SW 1271 (cell line): ENCODE measurements around the gene LEO1.
"Not testable (repeated sequence)": the region's sequence is repeated elsewhere in the genome, so short reads cannot be mapped to it uniquely, and the experiment has no call there.

Source experiments
- DNase-seq, 2 experiments: peaks; one replicate each; lab custom pipeline; 2025; lab: John Stamatoyannopoulos, UW

LEO1 gene

DNA sequence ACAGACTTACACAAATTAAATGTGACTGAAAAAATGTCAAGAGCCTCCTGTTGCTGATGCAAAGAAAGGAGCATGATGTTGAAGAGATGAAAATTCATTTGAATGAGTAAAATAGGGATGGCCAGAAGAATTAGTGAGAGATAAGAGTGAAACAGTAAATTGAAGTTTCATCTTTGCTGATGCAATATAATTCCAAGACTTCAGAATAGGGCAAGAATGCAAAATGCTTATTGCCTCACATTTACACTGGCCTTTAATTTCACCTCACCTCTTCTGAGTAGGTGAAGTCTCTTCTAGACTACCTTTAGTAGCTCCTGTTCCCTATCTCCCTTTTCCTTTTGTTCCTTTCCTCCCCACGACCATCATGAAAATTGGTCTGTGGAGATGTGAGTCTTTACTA is 32.1 kb upstream of the LEO1 start:
- no peak for DNase-seq

DNA sequence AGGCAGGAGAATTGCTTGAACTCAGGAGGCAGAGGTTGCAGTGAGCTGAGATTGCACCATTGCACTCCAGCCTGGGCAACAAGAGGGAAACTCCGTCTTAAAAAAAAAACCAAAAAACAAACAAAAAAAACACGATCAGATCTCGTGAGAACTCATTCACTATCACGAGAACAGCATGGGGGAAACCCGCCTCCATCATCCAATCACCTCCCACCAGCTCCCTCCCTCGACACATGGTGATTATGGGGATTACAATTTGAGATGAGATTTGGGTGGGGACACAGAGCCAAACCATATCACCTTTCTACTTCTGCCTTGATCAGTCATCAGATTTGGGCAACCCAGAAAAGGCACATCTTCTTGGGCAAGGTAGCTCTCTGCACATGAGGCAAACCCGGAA is 31.5 kb upstream of the LEO1 start:
- DNase-seq = not testable (repeated sequence)

DNA sequence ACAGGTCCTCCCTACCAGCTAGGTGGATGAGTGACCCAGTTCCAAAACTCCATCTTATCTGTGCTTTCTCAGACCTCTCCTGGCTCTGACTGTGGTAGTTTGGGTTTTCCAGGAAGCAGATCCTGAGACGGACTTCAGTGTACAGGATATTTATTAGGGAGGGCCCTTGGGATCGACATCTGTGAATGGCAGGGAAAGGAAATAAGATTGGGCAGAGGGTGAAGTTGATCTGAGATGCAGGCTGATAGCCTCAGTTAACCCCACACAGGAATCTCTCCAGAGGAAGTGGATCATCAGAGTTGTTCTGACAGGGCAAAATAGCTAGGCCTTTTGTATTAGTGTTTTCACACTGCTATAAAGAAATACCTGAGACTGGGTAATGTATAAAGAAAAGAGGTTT is 30.8 kb upstream of the LEO1 start:
- no peak for DNase-seq

DNA sequence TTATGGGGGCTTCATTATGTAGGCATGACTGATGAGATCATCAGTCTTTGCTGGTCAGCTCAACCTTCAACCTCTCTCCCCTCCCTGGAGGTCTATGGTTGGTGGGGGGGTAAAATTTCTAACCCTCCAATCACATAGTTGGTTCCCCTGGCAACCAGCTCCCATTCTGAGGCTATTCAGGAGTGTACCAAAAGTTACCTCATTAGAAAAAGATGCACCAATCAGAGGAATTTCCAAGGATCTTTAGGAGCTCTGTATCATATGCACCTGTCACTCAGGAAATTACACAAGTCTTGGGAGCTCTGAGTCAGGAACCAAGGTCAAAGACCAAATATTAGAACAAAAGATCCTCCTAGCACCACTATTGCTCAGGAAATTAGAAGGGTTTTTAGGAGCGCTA is 21.4 kb upstream of the LEO1 start:
- no peak for DNase-seq

DNA sequence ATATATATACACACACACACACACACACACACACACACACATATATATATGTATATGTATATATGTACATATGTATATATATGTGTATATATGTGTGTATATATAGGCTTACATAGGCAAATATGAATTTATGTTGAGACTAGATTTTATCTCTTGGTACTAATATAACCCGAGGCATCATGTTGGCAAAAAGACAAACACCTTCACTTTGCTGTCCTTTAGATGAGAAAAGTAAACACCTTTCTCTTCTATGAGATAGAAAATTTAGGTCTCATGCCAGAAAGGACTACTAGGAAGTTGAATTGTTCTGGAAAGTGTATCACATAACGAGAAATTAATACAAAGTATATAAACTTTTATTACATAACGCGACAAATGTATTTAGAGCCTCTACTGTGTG is 19.6 kb upstream of the LEO1 start:
- no peak for DNase-seq

DNA sequence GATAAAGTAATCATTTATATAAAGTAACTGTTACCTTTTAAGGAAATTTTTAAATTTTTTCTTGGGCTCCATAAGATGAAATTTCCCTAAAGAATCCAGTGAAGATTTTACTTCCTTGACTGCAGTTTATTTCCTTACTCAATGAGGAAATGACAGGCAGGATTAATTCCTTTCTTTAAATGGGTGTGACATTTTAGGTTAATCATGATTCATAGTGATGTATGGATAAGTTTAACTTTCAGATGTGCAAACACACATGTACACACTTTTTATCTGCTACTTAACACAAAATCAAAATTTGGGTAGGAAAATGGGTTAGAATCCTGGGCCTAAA is 11.2 kb upstream of the LEO1 start:
- DNase-seq = no peak

DNA sequence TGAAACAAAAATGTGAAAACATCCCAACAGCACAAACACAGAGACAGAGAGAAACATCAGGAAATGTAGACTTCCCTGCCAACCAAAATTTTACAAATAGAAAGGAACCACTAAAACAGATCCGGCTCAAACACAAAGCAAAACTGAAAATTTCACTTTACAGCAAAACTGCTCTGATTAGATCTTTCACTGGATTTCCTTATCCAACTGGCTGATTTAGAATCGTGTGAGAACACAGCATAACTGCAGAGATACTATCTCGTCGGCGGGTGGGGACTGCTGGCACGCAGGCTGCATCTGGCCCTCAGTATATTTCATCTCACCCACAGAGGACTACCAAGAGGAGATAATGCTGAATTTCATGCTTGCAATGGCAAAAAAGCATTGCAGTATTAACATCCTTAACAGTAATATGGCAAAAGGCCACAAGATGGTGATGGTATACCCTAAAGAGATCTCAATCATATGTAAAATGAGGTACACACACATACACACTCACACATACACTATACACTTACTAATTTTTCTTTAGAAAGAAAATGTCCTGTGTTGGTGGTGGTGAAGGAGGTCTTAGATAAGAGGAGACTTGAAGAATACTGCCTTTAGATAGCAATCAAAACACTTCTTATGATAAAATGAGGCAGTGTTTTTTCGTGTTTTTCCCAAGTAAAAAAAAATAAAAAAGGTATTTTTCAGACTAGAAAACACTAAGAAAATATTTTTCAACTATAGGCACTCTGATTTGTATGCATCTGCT is 10.6 kb upstream of the LEO1 start:
- peak; percentile 7 to 67 for DNase-seq

DNA sequence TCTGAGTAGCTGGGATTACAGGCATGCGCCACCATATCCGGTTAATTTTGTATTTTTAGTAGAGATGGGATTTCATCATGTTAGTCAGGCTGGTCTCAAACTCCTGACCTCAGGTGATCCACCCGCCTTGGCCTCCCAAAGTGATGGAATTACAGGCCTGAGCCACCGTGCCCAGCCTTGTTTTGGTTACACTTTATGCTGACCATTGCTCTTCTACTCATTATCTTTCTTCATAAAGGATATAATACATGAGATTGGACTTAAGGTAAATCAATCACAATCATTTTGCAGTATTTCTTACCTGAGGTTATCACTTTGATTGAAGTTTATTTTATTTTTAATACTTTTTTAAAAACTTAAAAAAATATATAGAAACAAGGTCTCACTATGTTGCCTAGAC is 2.2 kb upstream of the LEO1 start:
- DNase-seq = no peak

DNA sequence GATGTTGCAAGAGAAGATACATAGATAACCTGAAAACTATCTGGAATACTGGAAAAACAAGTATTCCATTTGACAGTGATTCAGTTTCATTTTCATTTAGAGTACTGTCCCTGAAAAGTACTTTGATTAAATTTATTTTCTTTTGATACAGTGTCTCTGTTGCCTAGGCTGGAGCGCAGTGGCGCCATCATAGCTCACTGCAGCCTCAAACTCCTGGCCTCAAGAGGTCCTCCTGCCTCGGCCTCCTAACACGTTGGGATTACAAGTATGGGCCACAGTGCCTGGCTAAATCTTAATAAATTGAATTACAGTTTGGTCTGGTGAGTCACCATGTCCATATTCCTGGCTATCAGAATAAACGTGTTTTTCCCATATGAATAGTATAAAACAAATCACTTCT is 1.6 kb upstream of the LEO1 start:
- DNase-seq = no peak

DNA sequence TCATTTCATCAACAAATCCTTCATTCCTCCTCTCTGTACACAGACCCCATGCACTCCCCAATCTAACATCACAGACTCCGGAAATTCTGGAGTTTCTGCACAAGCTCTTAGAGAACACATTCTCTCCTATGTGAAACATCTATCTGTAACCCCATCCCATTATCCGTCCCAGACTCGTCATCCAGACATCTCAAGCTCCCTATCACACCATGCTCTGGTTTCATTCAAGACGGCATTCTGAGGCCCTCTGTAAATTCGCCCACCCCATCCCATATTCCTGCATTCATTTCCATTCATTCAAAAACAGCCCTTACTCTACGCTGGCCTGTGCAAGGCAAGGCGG is 575 bp downstream of the LEO1 start:
- DNase-seq = no peak

DNA sequence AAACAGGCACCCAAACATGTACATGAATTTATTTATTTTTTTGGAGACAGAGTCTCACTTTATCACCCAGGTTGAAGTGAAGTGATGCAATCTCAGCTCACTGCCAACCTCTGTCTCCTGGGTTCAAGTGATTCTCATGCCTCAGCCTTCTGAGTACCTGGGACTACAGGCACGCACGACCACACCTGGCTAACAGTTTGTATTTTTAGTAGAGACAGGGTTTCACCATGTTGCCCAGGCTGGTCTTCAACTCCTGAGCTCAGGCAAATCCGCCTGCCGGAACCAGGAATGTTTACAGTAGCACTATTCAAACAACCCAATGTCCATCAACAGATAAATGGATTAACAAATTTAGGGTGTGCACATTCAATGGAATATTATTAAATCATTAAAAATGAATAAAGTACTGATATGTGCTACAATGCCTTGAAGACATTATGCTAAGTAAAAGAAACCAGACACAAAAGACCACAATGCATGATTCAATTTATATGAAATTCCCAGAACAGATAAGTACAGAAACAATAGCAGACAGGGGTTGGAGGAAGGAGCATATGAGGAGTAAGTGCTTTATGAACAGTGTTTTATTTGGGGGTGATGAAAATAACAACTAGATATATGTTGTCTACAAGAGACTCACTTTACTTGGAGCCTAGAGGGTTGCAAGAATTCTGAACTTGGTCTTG is 1.3 kb downstream of the LEO1 start:
- no peak for DNase-seq

DNA sequence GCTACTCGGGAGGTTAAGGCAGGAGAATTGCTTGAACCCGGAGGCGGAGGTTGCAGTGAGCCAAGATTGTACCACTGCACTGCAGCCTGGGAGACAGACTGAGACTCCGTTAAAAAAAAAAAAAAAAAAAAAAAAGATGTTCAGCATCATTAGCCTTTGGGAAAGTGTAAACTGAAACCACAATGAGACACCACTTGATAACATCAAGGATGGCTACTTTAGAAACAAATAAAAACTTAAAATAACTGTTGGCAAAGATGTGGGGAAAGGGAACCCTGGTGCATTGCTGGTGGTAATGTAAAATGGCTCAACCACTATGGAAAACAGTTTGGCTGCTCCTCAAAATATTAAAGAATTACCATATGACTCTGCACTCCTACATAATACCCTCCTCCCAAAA is 1.9 kb downstream of the LEO1 start:
- no peak for DNase-seq

DNA sequence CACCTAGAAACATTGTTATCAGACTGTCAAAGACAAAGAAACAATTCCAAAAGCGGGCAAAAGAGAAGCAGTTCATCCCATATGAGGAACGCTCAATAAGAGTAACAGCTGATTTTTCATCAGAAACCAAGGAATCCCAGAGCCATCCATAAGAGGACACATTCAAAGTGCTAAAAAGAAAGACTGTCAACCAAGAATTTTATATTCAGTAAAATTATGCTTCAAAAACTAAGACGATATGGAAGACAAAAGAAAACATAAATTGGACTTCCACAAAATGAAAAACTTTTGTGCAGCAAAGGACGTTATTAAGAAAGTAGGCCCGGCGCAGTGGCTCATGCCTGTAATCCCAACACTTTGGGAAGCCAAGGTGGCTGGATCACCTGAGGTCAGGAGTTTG is 4.0 kb downstream of the LEO1 start:
- no peak for DNase-seq

DNA sequence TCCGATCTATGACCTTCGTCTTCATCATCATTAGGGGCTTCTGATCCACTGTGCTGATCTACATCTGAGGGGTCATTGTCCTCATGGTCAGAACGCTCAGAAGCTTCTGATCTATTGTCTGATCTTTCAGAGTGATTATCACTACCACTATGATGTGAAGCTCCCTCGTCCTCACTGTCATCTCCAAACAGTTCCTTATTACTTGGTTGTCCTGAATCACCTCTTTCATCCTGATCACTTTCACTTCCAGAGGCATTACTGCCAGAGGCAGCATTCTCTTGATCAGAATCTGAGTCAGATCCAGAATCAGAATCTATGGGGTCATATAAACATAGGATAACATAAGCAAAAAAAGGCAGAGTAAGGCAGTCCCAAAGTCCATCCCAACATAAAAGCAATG is 5.4 kb downstream of the LEO1 start:
- no peak for DNase-seq

DNA sequence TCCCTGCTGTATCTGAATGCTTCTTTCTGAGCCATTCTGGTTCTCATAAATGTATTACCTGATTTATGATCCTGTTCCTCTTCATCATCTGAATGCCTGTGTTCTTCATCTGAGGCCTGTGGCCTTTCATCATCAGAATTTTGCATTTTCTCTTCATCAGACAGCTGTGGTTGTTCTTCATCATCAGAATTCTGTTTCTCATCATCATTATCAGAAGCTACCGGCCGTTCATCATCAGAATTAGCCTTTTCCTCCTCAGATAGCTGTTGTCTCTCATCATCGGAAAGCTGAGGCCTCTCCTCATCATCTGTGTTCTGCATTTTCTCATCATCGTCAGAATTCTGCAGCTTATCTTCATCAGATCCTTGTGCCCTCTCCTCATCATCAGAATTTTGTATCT is 5.9 kb downstream of the LEO1 start:
- no peak for DNase-seq

DNA sequence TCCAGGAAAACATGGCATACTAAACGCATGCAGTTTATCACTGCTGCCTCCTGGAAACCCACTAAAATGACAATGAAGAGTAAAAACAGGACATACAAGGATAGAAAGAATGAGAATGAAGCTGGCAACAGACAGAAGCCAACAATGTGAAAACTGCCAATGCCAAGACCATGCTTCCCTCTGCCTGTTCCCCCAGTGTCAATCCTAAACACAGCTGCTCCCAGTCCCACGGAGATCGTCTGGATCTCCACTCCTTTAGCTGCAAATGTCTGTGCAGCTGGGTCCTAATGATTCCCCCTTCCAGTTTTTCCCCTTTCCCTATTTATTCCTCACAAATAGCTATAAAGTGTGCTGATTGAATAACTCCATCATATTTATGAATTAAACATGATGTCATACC is 16.1 kb downstream of the LEO1 start:
- no peak for DNase-seq

DNA sequence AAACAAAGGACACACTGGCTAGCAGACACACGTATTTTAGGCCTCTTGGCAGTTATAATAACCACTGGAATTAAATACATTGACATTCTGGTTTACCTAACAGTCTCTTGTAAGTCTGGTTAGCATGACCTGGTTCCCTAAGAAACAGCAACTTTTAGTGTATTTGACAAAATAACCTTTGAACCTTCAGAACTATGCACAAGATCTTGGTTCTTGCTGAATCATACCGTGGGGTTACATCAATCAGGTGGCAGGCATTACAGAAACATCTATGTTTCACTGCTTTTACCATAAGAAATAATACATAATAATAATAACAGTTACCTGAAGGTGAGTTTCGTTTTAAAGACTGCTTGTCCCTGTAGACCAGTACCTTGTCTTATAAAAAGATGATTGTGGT is 18.8 kb downstream of the LEO1 start:
- DNase-seq = no peak

DNA sequence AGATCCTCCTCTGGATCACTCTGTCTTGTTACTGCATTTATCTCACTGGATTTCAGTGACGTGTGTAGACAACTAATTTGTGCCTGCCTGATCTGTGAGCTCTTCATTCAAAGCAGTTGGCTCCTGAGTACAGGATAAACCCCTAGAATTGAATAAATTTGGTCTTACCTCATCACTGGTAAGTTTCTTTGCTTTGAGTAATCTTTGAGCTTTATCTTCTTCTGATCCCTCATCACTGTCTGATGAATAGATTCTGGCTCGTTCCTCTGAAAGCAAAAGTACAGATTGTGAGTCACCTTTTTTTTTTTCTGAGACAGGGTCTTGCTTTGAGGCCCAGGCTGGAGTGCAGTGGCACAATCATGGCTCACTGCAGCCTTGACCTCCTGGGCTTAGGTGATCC is 24.5 kb downstream of the LEO1 start:
- DNase-seq = no peak

DNA sequence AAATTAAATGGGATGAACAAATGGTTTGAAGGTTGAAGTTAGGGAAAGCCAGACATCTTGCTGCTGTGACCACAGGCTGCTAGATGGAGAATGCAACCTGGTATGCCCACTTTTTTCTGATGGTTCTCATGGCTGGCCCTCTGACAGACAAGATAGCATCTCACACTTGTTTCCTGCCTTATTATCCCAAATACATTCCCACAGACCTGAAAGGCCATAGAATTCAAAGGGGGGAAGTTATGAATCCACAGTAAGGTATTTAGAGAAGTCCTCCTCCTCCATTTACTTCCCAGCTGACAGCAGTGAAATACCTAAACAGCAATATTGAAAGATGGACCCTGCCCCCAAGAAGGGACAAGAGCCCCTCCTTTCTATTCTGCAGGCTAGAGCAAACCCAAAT is 32.4 kb downstream of the LEO1 start:
- no peak for DNase-seq

DNA sequence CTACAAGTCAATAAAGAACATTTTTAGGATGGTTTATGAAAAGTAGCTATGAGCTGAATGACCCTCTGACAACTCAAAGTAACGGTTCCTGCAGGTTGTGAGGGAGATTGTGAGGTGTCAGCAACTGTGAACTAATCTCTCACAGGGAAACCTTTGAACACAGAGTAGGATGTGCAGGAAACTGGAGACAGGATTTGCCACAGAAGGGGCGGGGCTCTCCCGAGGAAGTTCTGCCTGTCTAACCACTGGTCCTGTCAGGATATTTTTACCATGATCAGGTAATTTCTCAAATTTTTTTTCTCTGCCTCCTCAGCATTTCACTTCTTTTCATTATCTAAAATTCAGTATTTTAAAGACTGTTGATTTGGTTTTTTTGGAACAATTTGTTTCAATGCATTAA is 33.3 kb downstream of the LEO1 start:
- no peak for DNase-seq

DNA sequence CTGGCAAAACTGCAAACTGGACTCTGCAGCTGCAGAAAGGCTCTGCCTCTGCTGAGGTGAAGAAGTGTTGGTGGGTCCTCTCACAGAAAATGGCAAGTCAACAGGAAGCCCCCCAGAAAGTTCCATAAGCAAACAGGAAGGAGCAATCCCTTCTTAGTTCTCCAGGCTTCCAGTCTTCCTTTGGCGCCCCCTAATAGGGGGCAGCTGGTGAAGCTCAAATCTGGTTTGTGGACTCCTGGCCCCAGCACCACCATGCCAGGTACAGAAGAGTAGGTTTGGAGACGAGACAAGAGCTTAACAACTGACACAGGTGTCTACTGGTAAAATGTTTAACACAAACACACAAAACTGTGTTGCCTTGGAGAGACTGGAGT is 35.5 kb downstream of the LEO1 start:
- DNase-seq = no peak

DNA sequence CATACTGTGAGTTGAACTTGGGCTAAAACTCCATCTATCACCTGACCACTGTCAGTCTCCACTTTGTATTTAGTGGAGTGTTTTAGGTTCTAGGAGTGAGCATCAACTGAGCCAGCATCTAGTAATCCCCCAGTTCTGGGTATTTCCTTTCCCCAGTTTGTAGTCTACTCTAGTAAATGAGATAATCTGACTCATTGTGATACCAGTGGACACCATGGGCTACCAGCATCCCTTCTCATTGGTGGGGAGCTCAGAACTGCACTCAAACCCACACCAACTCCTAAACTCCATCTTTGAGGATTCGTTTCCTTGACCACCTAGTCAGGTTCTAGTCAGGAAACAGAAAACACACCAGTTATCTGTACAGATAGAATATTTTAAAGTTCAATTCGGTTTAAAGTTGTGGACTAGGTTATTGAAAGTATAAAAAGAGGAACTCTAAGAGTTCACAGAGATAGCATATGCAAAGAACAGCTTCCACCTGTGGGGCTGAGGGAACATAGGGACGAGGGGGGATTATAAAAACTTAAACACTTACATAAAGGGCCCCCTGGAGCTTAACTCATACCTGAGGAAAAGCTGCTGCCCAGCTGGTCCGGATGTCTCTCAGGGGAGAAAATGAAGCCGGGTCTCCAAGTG is 36.0 kb downstream of the LEO1 start:
- DNase-seq = no peak

DNA sequence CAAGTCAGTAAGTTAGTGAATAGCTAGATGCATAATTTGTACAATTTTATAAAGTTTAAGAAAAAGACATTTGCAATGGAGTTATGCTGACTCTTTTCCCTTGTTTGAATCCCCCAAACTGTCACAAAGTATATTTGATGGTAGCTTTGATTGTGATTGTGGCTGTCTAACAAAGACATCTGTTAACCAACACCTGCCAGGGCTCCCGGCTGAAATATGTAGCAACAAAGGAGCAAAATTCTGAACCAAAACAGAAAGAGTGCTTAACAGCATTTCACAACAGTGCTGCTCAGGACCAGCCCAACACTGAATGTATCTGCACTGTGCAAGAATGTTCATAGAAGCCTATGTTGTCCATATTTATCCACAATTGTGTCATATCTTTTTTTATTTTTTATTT is 39.4 kb downstream of the LEO1 start:
- no peak for DNase-seq

DNA sequence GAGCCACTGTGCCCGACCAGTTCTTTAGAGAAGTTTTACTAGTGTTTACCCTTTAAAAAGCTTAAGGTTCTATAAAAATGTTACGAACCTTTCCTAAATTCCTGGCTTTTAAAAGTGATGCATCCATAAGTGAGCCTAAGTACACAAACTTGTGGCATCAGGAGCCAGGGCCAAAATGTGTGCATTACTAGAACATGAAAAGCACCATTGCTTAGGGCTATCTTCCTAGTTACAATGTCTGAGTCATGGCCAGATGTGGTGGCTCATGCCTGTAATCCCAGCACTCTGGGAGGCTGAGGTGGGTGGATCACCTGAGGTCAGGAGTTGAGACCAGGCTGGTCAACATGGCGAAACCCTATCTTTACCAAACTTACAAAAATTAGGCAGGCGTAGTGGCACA is 39.9 kb downstream of the LEO1 start:
- no peak for DNase-seq
